ENCODE measurements around the gene DNAAF5. TPM values are rescaled to one million over a fixed set of nuclear protein-coding genes. Genes with fewer than 3 reads are reported as not detected.

Gene DNAAF5
- total and polyA plus RNA-seq, 2 donors (not counting 1 experiment from before 2014, with no cell fraction given) = 13.1 to 14.2 TPM

- Histone ChIP-seq H3K36me3 (ENCODE audit: control insufficient read depth, insufficient read depth, low read length) (no peaks in the 10 kb centered on the region), H3K9ac (ENCODE audit: insufficient read depth, low read length) (no peak overlapping the region), H2AFZ (ENCODE audit: low read length) (no peak overlapping the region), H3K27ac (ENCODE audit: insufficient read depth, low read length) (no peak overlapping the region), H3K9me3 (ENCODE audit: control insufficient read depth, insufficient read depth, low read depth, low read length) (no peaks in the 10 kb centered on the region), H3K79me2 (ENCODE audit: control insufficient read depth, insufficient read depth, low read length) (no peaks in the 10 kb centered on the region), H3K4me3 (replicated peaks in 1 of 4; ENCODE audit: control extremely low read depth in 1 of 4, insufficient read depth in 1 of 4, low read depth in 3 of 4, low read length in 4 of 4) (no peak overlapping the region), H3K4me1 (ENCODE audit: control insufficient read depth, extremely low read depth, insufficient read depth, low read length) (no peaks in the 10 kb centered on the region), H4K20me1 (ENCODE audit: control insufficient read depth, extremely low read depth, insufficient read depth, low read length) (no peaks in the 10 kb centered on the region), H3K4me2 (ENCODE audit: extremely low read depth, insufficient read depth, low read length) (no peak overlapping the region), H3K27me3 (ENCODE audit: control insufficient read depth, insufficient read depth, low read length) (no peaks in the 10 kb centered on the region)
- TF ChIP-seq EZH2 (IDR thresholded peaks at IDR 0.05; ENCODE audit: low read length, missing control alignments) = no peak
- no peak for TF ChIP-seq CTCF (conservative IDR thresholded peaks at IDR 0.05 in 1 of 2, IDR thresholded peaks at IDR 0.05 in 1 of 2; ENCODE audit: low read depth in 1 of 2, low read length in 2 of 2)
- DNase-seq (ENCODE audit: low read depth in 2 of 2) = no peak
Observed at GRCh38 chr7:684416-684815, 42.1 kb upstream of the DNAAF5 start.

GRCh38 chr7:685540-685939 is 41.0 kb upstream of the DNAAF5 start:
- Histone ChIP-seq H2AFZ (ENCODE audit: low read length) (no peak overlapping the region), H3K9me3 (ENCODE audit: control insufficient read depth, insufficient read depth, low read depth, low read length) (no peaks in the 10 kb centered on the region), H4K20me1 (ENCODE audit: control insufficient read depth, extremely low read depth, insufficient read depth, low read length) (no peaks in the 10 kb centered on the region), H3K4me1 (ENCODE audit: control insufficient read depth, extremely low read depth, insufficient read depth, low read length) (no peaks in the 10 kb centered on the region), H3K27ac (ENCODE audit: insufficient read depth, low read length) (no peak overlapping the region), H3K79me2 (ENCODE audit: control insufficient read depth, insufficient read depth, low read length) (no peaks in the 10 kb centered on the region), H3K9ac (ENCODE audit: insufficient read depth, low read length) (no peak overlapping the region), H3K4me3 (replicated peaks in 1 of 4; ENCODE audit: control extremely low read depth in 1 of 4, insufficient read depth in 1 of 4, low read depth in 3 of 4, low read length in 4 of 4) (no peak overlapping the region), H3K27me3 (ENCODE audit: control insufficient read depth, insufficient read depth, low read length) (no peaks in the 10 kb centered on the region), H3K36me3 (ENCODE audit: control insufficient read depth, insufficient read depth, low read length) (no peaks in the 10 kb centered on the region), H3K4me2 (ENCODE audit: extremely low read depth, insufficient read depth, low read length) (no peak overlapping the region)
- TF ChIP-seq EZH2 (IDR thresholded peaks at IDR 0.05; ENCODE audit: low read length, missing control alignments) (no peak), CTCF (conservative IDR thresholded peaks at IDR 0.05 in 1 of 2, IDR thresholded peaks at IDR 0.05 in 1 of 2; ENCODE audit: low read depth in 1 of 2, low read length in 2 of 2) (no peak)
- DNase-seq (ENCODE audit: low read depth in 2 of 2) = no peak

- Histone ChIP-seq H3K9me3 (ENCODE audit: control insufficient read depth, insufficient read depth, low read depth, low read length) (no peaks in the 10 kb centered on the region), H3K9ac (ENCODE audit: insufficient read depth, low read length) (no peak overlapping the region), H3K27me3 (ENCODE audit: control insufficient read depth, insufficient read depth, low read length) (no peaks in the 10 kb centered on the region), H3K4me2 (ENCODE audit: extremely low read depth, insufficient read depth, low read length) (no peak overlapping the region), H3K79me2 (ENCODE audit: control insufficient read depth, insufficient read depth, low read length) (no peaks in the 10 kb centered on the region), H2AFZ (ENCODE audit: low read length) (no peak overlapping the region), H3K36me3 (ENCODE audit: control insufficient read depth, insufficient read depth, low read length) (no peaks in the 10 kb centered on the region), H3K27ac (ENCODE audit: insufficient read depth, low read length) (no peak overlapping the region), H4K20me1 (ENCODE audit: control insufficient read depth, extremely low read depth, insufficient read depth, low read length) (no peaks in the 10 kb centered on the region), H3K4me3 (replicated peaks in 1 of 4; ENCODE audit: control extremely low read depth in 1 of 4, insufficient read depth in 1 of 4, low read depth in 3 of 4, low read length in 4 of 4) (no peak overlapping the region), H3K4me1 (ENCODE audit: control insufficient read depth, extremely low read depth, insufficient read depth, low read length) (no peaks in the 10 kb centered on the region)
- no peak for DNase-seq (ENCODE audit: low read depth in 2 of 2)
- no peak for TF ChIP-seq CTCF (conservative IDR thresholded peaks at IDR 0.05 in 1 of 2, IDR thresholded peaks at IDR 0.05 in 1 of 2; ENCODE audit: low read depth in 1 of 2, low read length in 2 of 2)
Observed at GRCh38 chr7:690478-691360, 35.8 kb upstream of the DNAAF5 start.

All from fibroblast of lung (primary cell).